ENCODE data around the gene EFNA3. TPM values are rescaled to one million over a fixed set of nuclear protein-coding genes. Genes with fewer than 3 reads are reported as not detected.

EFNA3 gene
- polyA plus RNA-seq, 1 donor from 2014 or later = 1.3 TPM

- peak overlapping the region; percentile 17 to 83 (median 67) for H3K27ac Mint-ChIP-seq
- H3K9me3 Mint-ChIP-seq = peaks cover 0 to 1% (median 0%) of the 10 kb centered on the region in 3 donors
- peaks cover 34% of the 10 kb centered on the region for H3K27me3 Mint-ChIP-seq
- H3K4me1 Mint-ChIP-seq = peaks cover 19 to 29% (median 26%) of the 10 kb centered on the region in 3 donors
- peak overlapping the region; percentile 19 to 96 (median 80) for H3K4me3 Mint-ChIP-seq
- H3K36me3 Mint-ChIP-seq = no peaks in the 10 kb centered on the region
These were observed 1.1 kb downstream of the EFNA3 start for GRCh38 chr1:155079487-155080311.

DNA sequence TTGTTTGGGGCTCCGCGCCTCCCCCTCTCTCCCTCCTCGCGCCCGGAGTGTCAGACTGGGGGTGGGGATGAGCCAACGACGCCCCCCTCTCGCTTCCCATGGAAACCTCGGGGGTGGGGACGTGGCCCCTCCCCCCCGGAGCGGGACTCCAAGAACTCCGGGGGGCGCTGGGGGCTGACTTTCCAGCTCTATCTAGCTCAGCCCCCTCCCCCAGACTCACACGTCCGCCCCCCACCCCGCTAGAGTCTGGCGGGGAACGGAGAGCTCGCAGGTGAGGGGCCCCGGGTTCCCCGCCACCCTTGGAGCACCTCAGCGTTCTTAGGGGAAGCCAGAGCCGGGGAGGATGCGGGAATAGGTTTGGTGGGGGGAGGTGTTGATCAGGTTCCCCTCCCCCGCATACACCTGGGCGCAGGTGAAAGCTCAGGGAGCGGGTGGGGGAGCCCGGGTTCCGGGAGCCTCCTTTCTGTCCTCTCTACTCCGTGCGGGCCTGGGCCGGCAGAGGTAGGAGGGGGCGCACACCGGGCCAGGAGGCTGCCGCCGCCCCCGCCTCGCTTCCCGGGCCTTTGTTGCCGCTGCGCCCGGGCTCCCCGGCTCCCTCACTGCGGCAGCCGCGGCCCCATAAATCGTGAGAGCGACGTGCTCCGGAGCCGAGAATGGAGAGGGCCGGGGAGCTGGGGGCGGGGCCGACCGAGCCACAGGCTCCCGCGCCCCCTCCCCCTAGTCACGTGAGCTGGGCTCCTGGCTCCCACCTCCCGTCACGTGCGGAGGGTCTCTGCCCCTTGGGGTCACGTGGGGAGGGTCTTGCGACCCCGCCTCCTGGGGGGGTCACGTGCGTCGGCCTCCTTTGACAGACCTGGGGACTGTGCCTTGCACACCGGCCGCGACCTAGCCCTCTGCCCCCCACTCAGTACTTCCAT, 1.9 kb downstream of the EFNA3 start:
- peaks cover 23 to 35% (median 31%) of the 10 kb centered on the region in 3 donors for H3K4me1 Mint-ChIP-seq
- peaks cover 34% of the 10 kb centered on the region for H3K27me3 Mint-ChIP-seq
- H3K4me3 Mint-ChIP-seq = peak overlapping the region; percentile 45 to 76 (median 70)
- no peaks in the 10 kb centered on the region for H3K36me3 Mint-ChIP-seq
- H3K27ac Mint-ChIP-seq = peak overlapping the region in 1 of 3 donors; percentile 43
- H3K9me3 Mint-ChIP-seq = peaks cover 0 to 1% (median 0%) of the 10 kb centered on the region in 3 donors

GRCh38 chr1:155081472-155082300, 3.0 kb downstream of the EFNA3 start:
- peak overlapping the region; percentile 67 to 85 (median 78) for H3K4me3 Mint-ChIP-seq
- peaks cover 23 to 33% (median 32%) of the 10 kb centered on the region in 3 donors for H3K4me1 Mint-ChIP-seq
- H3K27ac Mint-ChIP-seq = peak overlapping the region in 2 of 3 donors; percentile 60 to 79
- H3K27me3 Mint-ChIP-seq = peaks cover 34% of the 10 kb centered on the region
- no peaks in the 10 kb centered on the region for H3K36me3 Mint-ChIP-seq
- peaks cover 0 to 1% (median 0%) of the 10 kb centered on the region in 3 donors for H3K9me3 Mint-ChIP-seq

- H3K27me3 Mint-ChIP-seq = peaks cover 34% of the 10 kb centered on the region
- H3K36me3 Mint-ChIP-seq = no peaks in the 10 kb centered on the region
- peak overlapping the region; percentile 46 to 84 (median 78) for H3K4me3 Mint-ChIP-seq
- H3K27ac Mint-ChIP-seq = peak overlapping the region in 1 of 3 donors; percentile 60
- peaks cover 23 to 35% (median 33%) of the 10 kb centered on the region in 3 donors for H3K4me1 Mint-ChIP-seq
- peaks cover 0 to 1% (median 0%) of the 10 kb centered on the region in 3 donors for H3K9me3 Mint-ChIP-seq
These were observed 3.8 kb downstream of the EFNA3 start for GRCh38 chr1:155082301-155083051.

GRCh38 chr1:155083052-155083541, 4.5 kb downstream of the EFNA3 start:
- Mint-ChIP-seq H3K4me1 (peaks cover 23 to 39% (median 33%) of the 10 kb centered on the region in 3 donors), H3K27me3 (peaks cover 34% of the 10 kb centered on the region), H3K27ac (no peak overlapping the region), H3K4me3 (peak overlapping the region in 2 of 4 donors; percentile 82 to 84), H3K9me3 (peaks cover 0 to 1% (median 0%) of the 10 kb centered on the region in 3 donors), H3K36me3 (no peaks in the 10 kb centered on the region)

- H3K27ac Mint-ChIP-seq = peak overlapping the region in 2 of 3 donors; percentile 90 to 92
- H3K36me3 Mint-ChIP-seq = no peaks in the 10 kb centered on the region
- H3K27me3 Mint-ChIP-seq = peaks cover 36% of the 10 kb centered on the region
- H3K4me3 Mint-ChIP-seq = peak overlapping the region; percentile 88 to 99 (median 94)
- peaks cover 25 to 39% (median 33%) of the 10 kb centered on the region in 3 donors for H3K4me1 Mint-ChIP-seq
- peaks cover 0 to 1% (median 0%) of the 10 kb centered on the region in 3 donors for H3K9me3 Mint-ChIP-seq
These were observed 5.5 kb downstream of the EFNA3 start for GRCh38 chr1:155083865-155084721.

DNA sequence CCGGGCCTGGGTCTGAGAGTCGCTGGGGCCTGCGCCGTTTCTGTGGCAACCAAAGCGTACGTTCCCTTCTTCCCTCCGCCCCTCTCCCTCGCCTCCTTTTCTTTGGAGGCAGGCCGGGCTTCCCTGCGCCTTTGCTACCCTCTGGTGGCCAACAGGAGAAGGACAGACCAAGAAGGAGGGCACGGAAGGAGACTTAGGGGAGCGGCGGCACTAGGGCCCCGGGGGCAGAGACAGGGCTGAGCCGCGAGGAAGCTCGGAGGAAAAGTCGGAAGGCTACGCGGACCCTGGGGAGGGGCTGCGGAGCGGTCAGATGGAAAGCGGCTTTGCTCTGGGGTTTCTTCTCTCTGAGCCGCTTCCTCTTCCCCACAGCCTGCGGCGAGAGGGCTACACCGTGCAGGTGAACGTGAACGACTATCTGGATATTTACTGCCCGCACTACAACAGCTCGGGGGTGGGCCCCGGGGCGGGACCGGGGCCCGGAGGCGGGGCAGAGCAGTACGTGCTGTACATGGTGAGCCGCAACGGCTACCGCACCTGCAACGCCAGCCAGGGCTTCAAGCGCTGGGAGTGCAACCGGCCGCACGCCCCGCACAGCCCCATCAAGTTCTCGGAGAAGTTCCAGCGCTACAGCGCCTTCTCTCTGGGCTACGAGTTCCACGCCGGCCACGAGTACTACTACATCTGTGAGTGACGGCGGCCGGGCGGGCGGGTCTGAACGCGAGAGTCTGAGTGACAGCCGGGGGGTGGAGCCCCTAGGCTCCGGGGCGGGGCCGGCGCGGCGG, 6.3 kb downstream of the EFNA3 start:
- peaks cover 31% of the 10 kb centered on the region for H3K27me3 Mint-ChIP-seq
- H3K27ac Mint-ChIP-seq = peak overlapping the region; percentile 90 to 95 (median 92)
- peak overlapping the region; percentile 88 to 99 (median 94) for H3K4me3 Mint-ChIP-seq
- peaks cover 0 to 1% (median 0%) of the 10 kb centered on the region in 3 donors for H3K9me3 Mint-ChIP-seq
- H3K36me3 Mint-ChIP-seq = no peaks in the 10 kb centered on the region
- H3K4me1 Mint-ChIP-seq = peaks cover 20 to 34% (median 25%) of the 10 kb centered on the region in 3 donors

DNA sequence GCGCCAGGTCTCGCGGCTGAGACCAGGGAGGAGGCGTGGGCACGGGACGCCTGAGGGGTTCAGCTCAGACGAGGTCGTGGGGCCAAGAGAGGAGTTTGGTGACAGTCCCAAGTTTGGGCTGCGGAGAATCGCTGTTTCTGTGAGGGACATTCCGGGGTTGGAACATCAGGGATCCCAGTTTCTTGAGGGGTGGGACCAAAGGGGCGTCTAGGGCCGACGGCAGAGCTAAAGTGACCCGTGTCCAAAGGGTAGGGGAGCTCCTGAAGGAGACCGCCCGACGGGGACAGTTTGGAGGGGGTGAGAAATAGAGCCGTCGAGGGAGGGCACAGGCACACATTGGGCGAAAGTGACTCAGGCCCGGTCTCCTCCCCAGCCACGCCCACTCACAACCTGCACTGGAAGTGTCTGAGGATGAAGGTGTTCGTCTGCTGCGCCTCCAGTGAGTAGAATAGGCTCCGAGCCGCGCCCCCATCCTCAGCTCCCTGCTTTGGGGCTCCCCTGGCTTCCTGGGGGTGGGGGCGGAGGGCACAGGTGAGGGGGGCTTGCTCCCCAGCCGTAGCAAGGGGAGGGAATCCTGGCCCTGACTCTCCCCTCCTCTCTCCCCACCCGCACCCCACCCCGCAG, 7.0 kb downstream of the EFNA3 start:
- H3K27ac Mint-ChIP-seq = peak overlapping the region; percentile 90 to 95 (median 92)
- peaks cover 29% of the 10 kb centered on the region for H3K27me3 Mint-ChIP-seq
- H3K36me3 Mint-ChIP-seq = no peaks in the 10 kb centered on the region
- peaks cover 0 to 1% (median 0%) of the 10 kb centered on the region in 3 donors for H3K9me3 Mint-ChIP-seq
- peaks cover 20 to 34% (median 25%) of the 10 kb centered on the region in 3 donors for H3K4me1 Mint-ChIP-seq
- peak overlapping the region; percentile 88 to 99 (median 94) for H3K4me3 Mint-ChIP-seq

- Mint-ChIP-seq H3K27ac (peak overlapping the region; percentile 46 to 92 (median 90)), H3K36me3 (peaks cover under 1% of the 10 kb centered on the region), H3K4me3 (peak overlapping the region; percentile 51 to 99 (median 88)), H3K4me1 (peaks cover 18 to 32% (median 23%) of the 10 kb centered on the region in 3 donors), H3K9me3 (peaks cover 0 to 1% (median 0%) of the 10 kb centered on the region in 3 donors), H3K27me3 (peaks cover 26% of the 10 kb centered on the region)
These were observed 7.6 kb downstream of the EFNA3 start for GRCh38 chr1:155086128-155086741.

DNA sequence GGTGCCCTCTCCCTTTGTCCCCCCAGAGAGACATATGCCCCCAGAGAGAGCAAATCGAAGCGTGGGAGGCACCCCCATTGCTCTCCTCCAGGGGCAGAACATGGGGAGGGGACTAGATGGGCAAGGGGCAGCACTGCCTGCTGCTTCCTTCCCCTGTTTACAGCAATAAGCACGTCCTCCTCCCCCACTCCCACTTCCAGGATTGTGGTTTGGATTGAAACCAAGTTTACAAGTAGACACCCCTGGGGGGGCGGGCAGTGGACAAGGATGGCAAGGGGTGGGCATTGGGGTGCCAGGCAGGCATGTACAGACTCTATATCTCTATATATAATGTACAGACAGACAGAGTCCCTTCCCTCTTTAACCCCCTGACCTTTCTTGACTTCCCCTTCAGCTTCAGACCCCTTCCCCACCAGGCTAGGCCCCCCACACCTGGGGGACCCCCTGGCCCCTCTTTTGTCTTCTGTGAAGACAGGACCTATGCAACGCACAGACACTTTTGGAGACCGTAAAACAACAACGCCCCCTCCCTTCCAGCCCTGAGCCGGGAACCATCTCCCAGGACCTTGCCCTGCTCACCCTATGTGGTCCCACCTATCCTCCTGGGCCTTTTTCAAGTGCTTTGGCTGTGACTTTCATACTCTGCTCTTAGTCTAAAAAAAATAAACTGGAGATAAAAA, 8.4 kb downstream of the EFNA3 start:
- Mint-ChIP-seq H3K27me3 (peaks cover 20% of the 10 kb centered on the region), H3K27ac (peak overlapping the region in 1 of 3 donors; percentile 76), H3K4me1 (peaks cover 14 to 27% (median 19%) of the 10 kb centered on the region in 3 donors), H3K4me3 (peak overlapping the region in 2 of 4 donors; percentile 63 to 76), H3K36me3 (peaks cover 1% of the 10 kb centered on the region), H3K9me3 (no peaks in the 10 kb centered on the region)

Data from IgD-negative memory B cell (primary cell).